ENCODE data around the gene PRKG2.

DNA sequence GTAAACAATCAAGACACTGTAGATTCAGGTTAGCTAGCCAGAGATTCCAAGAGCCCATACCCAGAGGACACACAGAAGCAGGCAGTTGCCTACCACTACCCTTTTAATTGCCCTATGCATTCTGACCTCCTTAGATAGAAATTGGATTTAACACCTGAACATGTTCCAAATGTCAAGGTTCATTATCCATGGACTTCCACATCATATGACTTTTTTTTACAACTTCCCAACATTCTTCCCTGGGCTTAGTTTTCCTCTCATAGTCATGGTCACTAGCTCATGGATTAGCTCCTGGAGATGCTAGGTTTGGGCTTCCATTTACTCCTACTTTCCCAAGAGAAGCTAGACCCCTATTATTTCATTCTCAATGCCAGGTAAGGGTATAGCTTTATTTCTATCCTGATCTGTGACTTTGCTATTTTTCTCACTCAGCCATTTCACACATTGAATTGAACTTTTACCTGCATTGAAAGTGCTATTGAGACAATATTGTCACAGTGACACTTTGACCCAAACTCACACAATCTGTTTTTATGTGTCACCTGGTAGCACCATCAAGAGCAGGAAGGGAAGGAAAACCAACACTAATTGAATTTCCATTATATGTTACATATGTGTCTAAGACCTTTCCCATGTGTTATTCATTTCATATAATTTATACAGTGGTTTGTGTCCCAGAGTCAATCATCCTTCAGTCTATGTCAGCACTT is 44.0 kb upstream of the PRKG2 start:
- TF ChIP-seq EP300 (IDR thresholded peaks at IDR 0.05; ENCODE audit: borderline replicate concordance in 1 of 2, low read depth in 1 of 2, low read length in 1 of 2): no peak
- TF ChIP-seq RAD21 (IDR thresholded peaks at IDR 0.05; ENCODE audit: low read length): no peak
- TF ChIP-seq POLR2AphosphoS5 (IDR thresholded peaks at IDR 0.05; ENCODE audit: low read depth, low read length): no peak
- TF ChIP-seq, protein P1, sequence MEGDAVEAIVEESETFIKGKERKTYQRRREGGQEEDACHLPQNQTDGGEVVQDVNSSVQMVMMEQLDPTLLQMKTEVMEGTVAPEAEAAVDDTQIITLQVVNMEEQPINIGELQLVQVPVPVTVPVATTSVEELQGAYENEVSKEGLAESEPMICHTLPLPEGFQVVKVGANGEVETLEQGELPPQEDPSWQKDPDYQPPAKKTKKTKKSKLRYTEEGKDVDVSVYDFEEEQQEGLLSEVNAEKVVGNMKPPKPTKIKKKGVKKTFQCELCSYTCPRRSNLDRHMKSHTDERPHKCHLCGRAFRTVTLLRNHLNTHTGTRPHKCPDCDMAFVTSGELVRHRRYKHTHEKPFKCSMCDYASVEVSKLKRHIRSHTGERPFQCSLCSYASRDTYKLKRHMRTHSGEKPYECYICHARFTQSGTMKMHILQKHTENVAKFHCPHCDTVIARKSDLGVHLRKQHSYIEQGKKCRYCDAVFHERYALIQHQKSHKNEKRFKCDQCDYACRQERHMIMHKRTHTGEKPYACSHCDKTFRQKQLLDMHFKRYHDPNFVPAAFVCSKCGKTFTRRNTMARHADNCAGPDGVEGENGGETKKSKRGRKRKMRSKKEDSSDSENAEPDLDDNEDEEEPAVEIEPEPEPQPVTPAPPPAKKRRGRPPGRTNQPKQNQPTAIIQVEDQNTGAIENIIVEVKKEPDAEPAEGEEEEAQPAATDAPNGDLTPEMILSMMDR (IDR thresholded peaks at IDR 0.05): no peak
- TF ChIP-seq, protein P2, sequence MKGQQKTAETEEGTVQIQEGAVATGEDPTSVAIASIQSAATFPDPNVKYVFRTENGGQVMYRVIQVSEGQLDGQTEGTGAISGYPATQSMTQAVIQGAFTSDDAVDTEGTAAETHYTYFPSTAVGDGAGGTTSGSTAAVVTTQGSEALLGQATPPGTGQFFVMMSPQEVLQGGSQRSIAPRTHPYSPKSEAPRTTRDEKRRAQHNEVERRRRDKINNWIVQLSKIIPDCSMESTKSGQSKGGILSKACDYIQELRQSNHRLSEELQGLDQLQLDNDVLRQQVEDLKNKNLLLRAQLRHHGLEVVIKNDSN (IDR thresholded peaks at IDR 0.05; ENCODE audit: borderline replicate concordance, low read depth): no peak
- TF ChIP-seq YY1 (IDR thresholded peaks at IDR 0.05; ENCODE audit: low read depth): no peak
- TF ChIP-seq TCF12 (IDR thresholded peaks at IDR 0.05): no peak
- TF ChIP-seq, protein P3, sequence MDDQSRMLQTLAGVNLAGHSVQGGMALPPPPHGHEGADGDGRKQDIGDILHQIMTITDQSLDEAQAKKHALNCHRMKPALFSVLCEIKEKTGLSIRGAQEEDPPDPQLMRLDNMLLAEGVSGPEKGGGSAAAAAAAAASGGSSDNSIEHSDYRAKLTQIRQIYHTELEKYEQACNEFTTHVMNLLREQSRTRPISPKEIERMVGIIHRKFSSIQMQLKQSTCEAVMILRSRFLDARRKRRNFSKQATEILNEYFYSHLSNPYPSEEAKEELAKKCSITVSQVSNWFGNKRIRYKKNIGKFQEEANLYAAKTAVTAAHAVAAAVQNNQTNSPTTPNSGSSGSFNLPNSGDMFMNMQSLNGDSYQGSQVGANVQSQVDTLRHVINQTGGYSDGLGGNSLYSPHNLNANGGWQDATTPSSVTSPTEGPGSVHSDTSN (IDR thresholded peaks at IDR 0.05): no peak
- TF ChIP-seq GABPA (IDR thresholded peaks at IDR 0.05; ENCODE audit: low read depth): no peak
- TF ChIP-seq, protein P4, sequence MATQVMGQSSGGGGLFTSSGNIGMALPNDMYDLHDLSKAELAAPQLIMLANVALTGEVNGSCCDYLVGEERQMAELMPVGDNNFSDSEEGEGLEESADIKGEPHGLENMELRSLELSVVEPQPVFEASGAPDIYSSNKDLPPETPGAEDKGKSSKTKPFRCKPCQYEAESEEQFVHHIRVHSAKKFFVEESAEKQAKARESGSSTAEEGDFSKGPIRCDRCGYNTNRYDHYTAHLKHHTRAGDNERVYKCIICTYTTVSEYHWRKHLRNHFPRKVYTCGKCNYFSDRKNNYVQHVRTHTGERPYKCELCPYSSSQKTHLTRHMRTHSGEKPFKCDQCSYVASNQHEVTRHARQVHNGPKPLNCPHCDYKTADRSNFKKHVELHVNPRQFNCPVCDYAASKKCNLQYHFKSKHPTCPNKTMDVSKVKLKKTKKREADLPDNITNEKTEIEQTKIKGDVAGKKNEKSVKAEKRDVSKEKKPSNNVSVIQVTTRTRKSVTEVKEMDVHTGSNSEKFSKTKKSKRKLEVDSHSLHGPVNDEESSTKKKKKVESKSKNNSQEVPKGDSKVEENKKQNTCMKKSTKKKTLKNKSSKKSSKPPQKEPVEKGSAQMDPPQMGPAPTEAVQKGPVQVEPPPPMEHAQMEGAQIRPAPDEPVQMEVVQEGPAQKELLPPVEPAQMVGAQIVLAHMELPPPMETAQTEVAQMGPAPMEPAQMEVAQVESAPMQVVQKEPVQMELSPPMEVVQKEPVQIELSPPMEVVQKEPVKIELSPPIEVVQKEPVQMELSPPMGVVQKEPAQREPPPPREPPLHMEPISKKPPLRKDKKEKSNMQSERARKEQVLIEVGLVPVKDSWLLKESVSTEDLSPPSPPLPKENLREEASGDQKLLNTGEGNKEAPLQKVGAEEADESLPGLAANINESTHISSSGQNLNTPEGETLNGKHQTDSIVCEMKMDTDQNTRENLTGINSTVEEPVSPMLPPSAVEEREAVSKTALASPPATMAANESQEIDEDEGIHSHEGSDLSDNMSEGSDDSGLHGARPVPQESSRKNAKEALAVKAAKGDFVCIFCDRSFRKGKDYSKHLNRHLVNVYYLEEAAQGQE (IDR thresholded peaks at IDR 0.05; ENCODE audit: low read depth, low read length): no peak
- TF ChIP-seq, protein P5, sequence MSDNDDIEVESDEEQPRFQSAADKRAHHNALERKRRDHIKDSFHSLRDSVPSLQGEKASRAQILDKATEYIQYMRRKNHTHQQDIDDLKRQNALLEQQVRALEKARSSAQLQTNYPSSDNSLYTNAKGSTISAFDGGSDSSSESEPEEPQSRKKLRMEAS (IDR thresholded peaks at IDR 0.05; ENCODE audit: low read depth): no peak
- TF ChIP-seq SMC3 (IDR thresholded peaks at IDR 0.05; ENCODE audit: low read depth, low read length): no peak
